Measurements from ENCODE around the gene SORD.
A peak's percentile ranks its signal among the peaks of the same experiment; 100 is the strongest.
"Not testable (repeated sequence)": the region's sequence is repeated elsewhere in the genome, so short reads cannot be mapped to it uniquely, and the experiment has no call there.

Gene SORD

GRCh38 chr15:45069942-45070360 lies 47.0 kb downstream of the SORD start:
- not testable (repeated sequence) for DNase-seq

- DNase-seq, result not testable (repeated sequence)
Measured at GRCh38 chr15:45073602-45074001, 50.6 kb downstream of the SORD start.

- not testable (repeated sequence) for DNase-seq
Measured at GRCh38 chr15:45075440-45076320, 52.7 kb downstream of the SORD start.

- peak; percentile 19 for DNase-seq
Measured at GRCh38 chr15:45077391-45077790, 54.4 kb downstream of the SORD start.

- DNase-seq, result not testable (repeated sequence)
Measured at GRCh38 chr15:45079201-45079600, 56.2 kb downstream of the SORD start.

- not testable (repeated sequence) for DNase-seq
Measured at GRCh38 chr15:45079628-45080246, 56.7 kb downstream of the SORD start.

- not testable (repeated sequence) for DNase-seq
Measured at GRCh38 chr15:45080593-45080992, 57.6 kb downstream of the SORD start.

- DNase-seq, result not testable (repeated sequence)
Measured at GRCh38 chr15:45082412-45082811, 59.4 kb downstream of the SORD start.

- no peak for DNase-seq
Measured at GRCh38 chr15:45083223-45083622, 60.2 kb downstream of the SORD start.

- DNase-seq, result no peak
Measured at GRCh38 chr15:45084163-45084562, 61.2 kb downstream of the SORD start.

- DNase-seq, result peak; percentile 6
Measured at GRCh38 chr15:45087513-45087912, 64.5 kb downstream of the SORD start.

- DNase-seq, result no peak
Measured at GRCh38 chr15:45088801-45089711, 66.1 kb downstream of the SORD start.

- DNase-seq, result peak; percentile 16
Measured at GRCh38 chr15:45089712-45090373, 66.8 kb downstream of the SORD start.

GRCh38 chr15:45091161-45091560 lies 68.2 kb downstream of the SORD start:
- DNase-seq, result no peak

- DNase-seq, result no peak
Measured at GRCh38 chr15:45091576-45091975, 68.6 kb downstream of the SORD start.

- DNase-seq, result no peak
Measured at GRCh38 chr15:45093013-45093412, 70.0 kb downstream of the SORD start.

GRCh38 chr15:45093622-45094357 lies 70.8 kb downstream of the SORD start:
- no peak for DNase-seq

- no peak for DNase-seq
Measured at GRCh38 chr15:45094358-45094730, 71.3 kb downstream of the SORD start.

GRCh38 chr15:45095661-45096060 lies 72.7 kb downstream of the SORD start:
- DNase-seq, result no peak

- DNase-seq, result no peak
Measured at GRCh38 chr15:45097466-45097865, 74.5 kb downstream of the SORD start.

GRCh38 chr15:45099549-45100165 lies 76.7 kb downstream of the SORD start:
- no peak for DNase-seq

All from hematopoietic multipotent progenitor cell treated with erythropoietin and hydrocortisone succinate and interleukin-3 and kit ligand, for 8 days (in vitro differentiated cells).